Peyer's patch (tissue), 4 donors: Measurements from ENCODE around the gene FARS2.

Experiments used
- POLR2A ChIP-seq, 2 donors: fragments of 450-650 bp; IDR thresholded peaks; one replicate each; pipeline ENCODE4 v1.5.1; 2017; ENCODE audit warnings: antibody characterized with exemption in 2 of 2, mild to moderate bottlenecking in 2 of 2, moderate library complexity in 2 of 2
- TF ChIP-seq, protein P1 (sequence below), 6 experiments: fragments of 450-650 bp in 4 of 6; fragments of 200-600 bp in 2 of 6; sonication (generic) in 1 of 6; IDR thresholded peaks; one replicate each; pipeline ENCODE4 v1.5.1; 2017 to 2019; ENCODE audit warnings: antibody characterized with exemption in 6 of 6, mild to moderate bottlenecking in 3 of 6, moderate library complexity in 1 of 6

- TF ChIP-seq, protein P1, sequence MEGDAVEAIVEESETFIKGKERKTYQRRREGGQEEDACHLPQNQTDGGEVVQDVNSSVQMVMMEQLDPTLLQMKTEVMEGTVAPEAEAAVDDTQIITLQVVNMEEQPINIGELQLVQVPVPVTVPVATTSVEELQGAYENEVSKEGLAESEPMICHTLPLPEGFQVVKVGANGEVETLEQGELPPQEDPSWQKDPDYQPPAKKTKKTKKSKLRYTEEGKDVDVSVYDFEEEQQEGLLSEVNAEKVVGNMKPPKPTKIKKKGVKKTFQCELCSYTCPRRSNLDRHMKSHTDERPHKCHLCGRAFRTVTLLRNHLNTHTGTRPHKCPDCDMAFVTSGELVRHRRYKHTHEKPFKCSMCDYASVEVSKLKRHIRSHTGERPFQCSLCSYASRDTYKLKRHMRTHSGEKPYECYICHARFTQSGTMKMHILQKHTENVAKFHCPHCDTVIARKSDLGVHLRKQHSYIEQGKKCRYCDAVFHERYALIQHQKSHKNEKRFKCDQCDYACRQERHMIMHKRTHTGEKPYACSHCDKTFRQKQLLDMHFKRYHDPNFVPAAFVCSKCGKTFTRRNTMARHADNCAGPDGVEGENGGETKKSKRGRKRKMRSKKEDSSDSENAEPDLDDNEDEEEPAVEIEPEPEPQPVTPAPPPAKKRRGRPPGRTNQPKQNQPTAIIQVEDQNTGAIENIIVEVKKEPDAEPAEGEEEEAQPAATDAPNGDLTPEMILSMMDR (IDR thresholded peaks at IDR 0.05): no peak
- TF ChIP-seq POLR2A (IDR thresholded peaks at IDR 0.05): no peak
Measured at GRCh38 chr6:5285526-5285925, 24.2 kb downstream of the FARS2 start.
